NT2/D1 (cell line): ENCODE results near the gene MAX.
"Not testable (repeated sequence)": the region's sequence is repeated elsewhere in the genome, so short reads cannot be mapped to it uniquely, and the experiment has no call there.

Experiments
- DNase-seq: peaks from one replicate; pipeline ENCODE4 v3.0.0-alpha.2; 2011; ENCODE audit warnings: low read depth, low spot score
- H3K27me3 ChIP-seq: 2 replicates; pipeline ENCODE4 v1.6.0; 2011; ENCODE audit warnings: mild to moderate bottlenecking; ENCODE audit not compliant: insufficient read length, insufficient read depth
- H3K36me3 ChIP-seq: 2 replicates; pipeline ENCODE4 v1.6.1; 2011; ENCODE audit warnings: mild to moderate bottlenecking, low read length, mixed read lengths; ENCODE audit not compliant: insufficient read depth, insufficient read length
- H3K4me1 ChIP-seq: 2 replicates; pipeline ENCODE4 v1.5.1; 2011; ENCODE audit not compliant: insufficient read depth, insufficient read length
- H3K4me3 ChIP-seq: 2 replicates; pipeline ENCODE4 v1.5.1; 2011; ENCODE audit warnings: low read depth; ENCODE audit not compliant: insufficient read length
- H3K9ac ChIP-seq: 2 replicates; pipeline ENCODE4 v1.6.0; 2011; ENCODE audit warnings: low read depth; ENCODE audit not compliant: insufficient read length
- H3K9me3 ChIP-seq: 2 replicates; pipeline ENCODE4 v1.5.1; 2011; ENCODE audit warnings: mild to moderate bottlenecking, low read length; ENCODE audit not compliant: insufficient read depth
- SUZ12 ChIP-seq: IDR thresholded peaks from 2 replicates; pipeline ENCODE4 v1.6.1; 2011; ENCODE audit not compliant: insufficient read length, insufficient read depth; ENCODE audit errors: extremely low read depth
- YY1 ChIP-seq: IDR thresholded peaks from 2 replicates; pipeline ENCODE4 v1.6.1; 2011; ENCODE audit not compliant: insufficient read length, insufficient read depth
- ZNF274 ChIP-seq: IDR thresholded peaks from 2 replicates; pipeline ENCODE4 v1.6.1; 2011; ENCODE audit warnings: mild to moderate bottlenecking, low read depth, low read length

MAX gene

DNA sequence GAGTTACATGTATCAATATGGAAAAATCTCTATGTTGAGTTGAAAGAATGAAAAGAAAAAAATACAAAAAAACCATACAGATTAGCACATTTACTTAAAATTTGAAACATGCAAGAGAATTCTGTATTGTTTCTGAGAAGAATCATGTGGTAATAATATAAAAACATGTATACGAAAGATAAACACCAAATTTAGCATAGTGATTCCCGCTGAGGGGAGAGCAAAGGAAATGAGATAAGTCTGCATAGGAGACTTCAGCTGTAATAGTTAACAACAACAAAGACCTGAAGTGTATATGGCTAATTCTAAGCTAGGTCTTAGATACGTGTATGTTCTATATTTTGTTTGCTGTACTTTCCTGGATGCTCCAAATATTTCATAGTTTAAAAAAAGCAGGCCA, 69.1 kb downstream of the MAX start:
- TF ChIP-seq YY1 (no peak), ZNF274 (no peak), SUZ12 (no peak)
- no peak overlapping the region for H3K9ac ChIP-seq
- no peak for DNase-seq
- H3K36me3 ChIP-seq, result peaks cover 12% of the 10 kb centered on the region
- no peaks in the 10 kb centered on the region for H3K4me1 ChIP-seq
- H3K4me3 ChIP-seq, result no peak overlapping the region
- H3K9me3 ChIP-seq, result no peaks in the 10 kb centered on the region
- no peaks in the 10 kb centered on the region for H3K27me3 ChIP-seq

DNA sequence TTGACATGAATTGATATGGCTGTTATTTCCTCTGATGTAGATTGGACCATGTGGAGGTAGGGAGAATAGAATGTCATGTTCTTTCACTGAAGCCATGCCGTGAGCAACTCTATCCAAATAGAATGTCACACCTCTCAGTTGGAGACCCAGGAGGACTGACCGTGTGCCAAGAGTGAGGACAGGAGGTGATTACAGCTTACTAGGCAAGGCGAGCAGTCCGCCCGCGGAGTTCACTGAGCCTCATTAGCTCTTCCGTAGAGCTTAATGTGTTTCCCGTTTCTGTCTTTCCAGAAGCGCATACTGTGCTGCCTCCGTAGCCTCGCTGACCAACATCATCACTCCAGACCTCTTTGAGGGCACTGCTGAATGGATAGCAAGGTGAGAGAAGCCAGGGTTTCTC, 70.0 kb downstream of the MAX start:
- no peaks in the 10 kb centered on the region for H3K4me1 ChIP-seq
- H3K9ac ChIP-seq, result no peak overlapping the region
- no peak overlapping the region for H3K4me3 ChIP-seq
- H3K36me3 ChIP-seq, result peaks cover 17% of the 10 kb centered on the region
- H3K27me3 ChIP-seq, result no peaks in the 10 kb centered on the region
- no peak for DNase-seq
- TF ChIP-seq ZNF274 (no peak), SUZ12 (no peak), YY1 (no peak)
- no peaks in the 10 kb centered on the region for H3K9me3 ChIP-seq

DNA sequence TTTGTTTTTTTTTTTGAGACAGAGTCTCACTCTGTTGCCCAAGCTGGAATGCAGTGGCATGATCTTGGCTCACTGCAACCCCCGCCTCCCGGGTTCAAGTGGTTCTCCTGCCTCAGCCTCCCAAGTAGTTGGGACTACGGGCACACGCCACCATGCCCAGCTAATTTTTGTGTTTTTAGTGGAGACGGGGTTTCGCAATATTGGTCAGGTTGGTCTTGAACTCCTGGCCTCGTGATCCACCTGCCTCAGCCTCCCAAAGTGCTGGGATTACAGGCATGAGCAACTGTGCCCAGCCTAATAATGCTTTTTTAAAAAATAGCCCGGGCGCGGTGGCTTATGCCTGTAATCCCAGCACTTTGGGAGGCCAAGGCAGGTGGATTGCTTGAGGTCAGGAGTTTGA, 71.0 kb downstream of the MAX start:
- H3K9me3 ChIP-seq, H3K27me3 ChIP-seq, DNase-seq, H3K4me1 ChIP-seq, H3K4me3 ChIP-seq, H3K9ac ChIP-seq: not testable (repeated sequence)
- H3K36me3 ChIP-seq, result peaks cover 18% of the 10 kb centered on the region

DNA sequence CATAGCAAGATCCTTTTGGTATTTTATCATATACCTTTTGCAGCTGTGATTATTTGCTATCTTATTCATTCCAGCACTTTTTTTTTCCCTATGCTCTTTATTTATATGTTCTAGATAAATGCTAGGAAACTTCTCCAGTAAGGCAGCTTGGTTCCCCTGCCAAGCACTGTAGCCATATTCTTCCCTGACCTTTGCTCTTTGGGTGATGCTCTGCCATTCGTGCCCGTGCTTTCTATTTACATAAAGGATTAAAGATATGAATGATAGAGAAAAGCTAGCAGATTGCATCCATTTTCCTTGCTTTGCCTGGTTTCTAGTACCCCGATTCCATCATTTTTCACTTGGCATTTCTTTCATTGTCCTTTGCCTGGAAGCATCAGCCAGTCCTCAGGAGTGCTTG, 73.4 kb downstream of the MAX start:
- Histone ChIP-seq H3K4me1 (no peaks in the 10 kb centered on the region), H3K27me3 (no peaks in the 10 kb centered on the region), H3K36me3 (peaks cover 18% of the 10 kb centered on the region), H3K4me3 (no peak overlapping the region), H3K9me3 (no peaks in the 10 kb centered on the region), H3K9ac (no peak overlapping the region)
- no peak for TF ChIP-seq SUZ12
- no peak for TF ChIP-seq ZNF274
- no peak for TF ChIP-seq YY1
- no peak for DNase-seq

- TF ChIP-seq ZNF274, result no peak
- TF ChIP-seq SUZ12, result no peak
- no peaks in the 10 kb centered on the region for H3K27me3 ChIP-seq
- peaks cover 10% of the 10 kb centered on the region for H3K36me3 ChIP-seq
- H3K4me3 ChIP-seq, result no peak overlapping the region
- DNase-seq, result no peak
- H3K9ac ChIP-seq, result no peak overlapping the region
- H3K4me1 ChIP-seq, result no peaks in the 10 kb centered on the region
- H3K9me3 ChIP-seq, result no peaks in the 10 kb centered on the region
Measured at GRCh38 chr14:65027127-65027799, 75.1 kb downstream of the MAX start.

DNA sequence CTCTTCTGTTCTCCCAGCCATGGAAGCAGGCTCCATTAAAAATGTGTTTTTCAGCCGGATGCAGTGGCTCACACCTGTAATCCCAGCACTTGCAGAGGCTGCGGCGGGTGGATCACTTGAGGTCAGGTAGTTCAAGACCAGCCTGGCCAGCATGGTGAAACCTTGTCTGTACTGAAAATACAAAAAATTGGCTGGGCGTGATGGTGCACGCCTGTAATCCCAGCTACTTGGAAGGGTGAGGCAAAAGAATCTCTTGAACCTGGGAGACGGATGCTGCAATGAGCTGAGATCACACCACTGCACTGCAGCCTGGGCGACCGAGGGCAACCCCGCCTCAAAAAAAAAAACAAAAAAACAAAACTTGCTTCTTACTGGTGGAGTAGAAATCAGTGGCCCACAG, 75.8 kb downstream of the MAX start:
- no peaks in the 10 kb centered on the region for H3K4me1 ChIP-seq
- DNase-seq, result no peak
- no peaks in the 10 kb centered on the region for H3K9me3 ChIP-seq
- no peak overlapping the region for H3K4me3 ChIP-seq
- no peak for TF ChIP-seq SUZ12
- TF ChIP-seq ZNF274, result no peak
- no peak for TF ChIP-seq YY1
- peaks cover 9% of the 10 kb centered on the region for H3K36me3 ChIP-seq
- H3K27me3 ChIP-seq, result no peaks in the 10 kb centered on the region
- no peak overlapping the region for H3K9ac ChIP-seq

DNA sequence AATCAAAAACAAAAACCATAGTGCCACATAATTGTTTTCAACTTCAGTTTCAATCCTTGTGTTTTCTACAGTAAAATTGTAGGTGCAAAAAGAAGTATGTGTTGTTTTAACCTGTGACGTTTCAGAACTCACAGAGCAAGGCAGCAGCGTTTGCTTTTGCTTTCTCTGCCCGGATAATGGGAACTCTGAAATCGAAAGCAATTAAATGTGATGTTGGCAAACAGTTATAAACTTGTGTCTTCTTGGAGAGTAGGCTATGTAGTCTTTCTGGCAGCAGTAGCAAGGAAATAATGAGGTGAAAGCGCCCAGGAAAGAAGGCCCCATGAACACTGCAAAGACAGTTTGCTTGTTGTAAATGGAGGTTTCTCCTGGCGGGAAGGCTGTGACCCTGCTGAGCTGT, 76.5 kb downstream of the MAX start:
- H3K36me3 ChIP-seq, result peaks cover 9% of the 10 kb centered on the region

More for the DNA sequence above, 76.5 kb downstream of the MAX start:
- Histone ChIP-seq H3K27me3 (no peaks in the 10 kb centered on the region), H3K9me3 (no peaks in the 10 kb centered on the region), H3K4me1 (no peaks in the 10 kb centered on the region), H3K4me3 (no peak overlapping the region), H3K9ac (no peak overlapping the region)
- TF ChIP-seq SUZ12 (no peak), YY1 (no peak), ZNF274 (no peak)
- no peak for DNase-seq
